ENCODE data around the gene KDM2A. TPM values are rescaled to one million over a fixed set of nuclear protein-coding genes. Genes with fewer than 3 reads are reported as not detected.

Gene KDM2A
- total RNA-seq, 2 donors from 2014 or later, result 27.7 to 37.3 TPM

DNA sequence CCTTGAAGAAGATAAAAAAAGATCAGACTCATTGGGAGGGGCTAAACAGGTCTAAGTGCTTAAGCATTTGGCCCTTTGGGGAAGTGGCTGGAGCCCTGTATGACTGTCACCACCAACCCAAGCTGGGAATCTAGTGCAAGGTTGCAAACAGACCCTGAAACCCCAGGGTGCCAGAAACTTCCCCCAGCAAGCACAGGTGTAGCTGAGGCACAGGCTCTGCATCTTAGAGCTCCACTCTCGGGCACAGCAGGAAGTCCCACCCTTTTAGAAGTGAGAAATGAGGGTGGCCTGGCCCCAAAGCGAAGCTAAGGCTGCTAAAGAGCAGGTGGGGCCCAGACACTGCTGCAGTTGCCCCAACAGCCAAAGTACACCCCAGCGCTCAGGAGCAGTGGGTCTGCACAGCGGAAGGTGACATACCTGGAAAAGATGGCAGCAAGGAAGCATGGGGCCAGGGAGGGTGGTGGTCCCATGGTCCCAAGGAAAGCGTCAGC, 5.8 kb upstream of the KDM2A start:
- Histone ChIP-seq H3K27me3 (no peaks in the 10 kb centered on the region), H3K27ac (no peak overlapping the region), H3K4me3 (no peak overlapping the region), H3K9me3 (no peaks in the 10 kb centered on the region), H3K4me1 (peaks cover 0 to 6% of the 10 kb centered on the region in 2 donors), H3K36me3 (no peaks in the 10 kb centered on the region)
- DNase-seq (ENCODE audit: low spot score), result no peak
- TF ChIP-seq, protein P1, sequence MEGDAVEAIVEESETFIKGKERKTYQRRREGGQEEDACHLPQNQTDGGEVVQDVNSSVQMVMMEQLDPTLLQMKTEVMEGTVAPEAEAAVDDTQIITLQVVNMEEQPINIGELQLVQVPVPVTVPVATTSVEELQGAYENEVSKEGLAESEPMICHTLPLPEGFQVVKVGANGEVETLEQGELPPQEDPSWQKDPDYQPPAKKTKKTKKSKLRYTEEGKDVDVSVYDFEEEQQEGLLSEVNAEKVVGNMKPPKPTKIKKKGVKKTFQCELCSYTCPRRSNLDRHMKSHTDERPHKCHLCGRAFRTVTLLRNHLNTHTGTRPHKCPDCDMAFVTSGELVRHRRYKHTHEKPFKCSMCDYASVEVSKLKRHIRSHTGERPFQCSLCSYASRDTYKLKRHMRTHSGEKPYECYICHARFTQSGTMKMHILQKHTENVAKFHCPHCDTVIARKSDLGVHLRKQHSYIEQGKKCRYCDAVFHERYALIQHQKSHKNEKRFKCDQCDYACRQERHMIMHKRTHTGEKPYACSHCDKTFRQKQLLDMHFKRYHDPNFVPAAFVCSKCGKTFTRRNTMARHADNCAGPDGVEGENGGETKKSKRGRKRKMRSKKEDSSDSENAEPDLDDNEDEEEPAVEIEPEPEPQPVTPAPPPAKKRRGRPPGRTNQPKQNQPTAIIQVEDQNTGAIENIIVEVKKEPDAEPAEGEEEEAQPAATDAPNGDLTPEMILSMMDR (IDR thresholded peaks at IDR 0.05), result no peak

DNA sequence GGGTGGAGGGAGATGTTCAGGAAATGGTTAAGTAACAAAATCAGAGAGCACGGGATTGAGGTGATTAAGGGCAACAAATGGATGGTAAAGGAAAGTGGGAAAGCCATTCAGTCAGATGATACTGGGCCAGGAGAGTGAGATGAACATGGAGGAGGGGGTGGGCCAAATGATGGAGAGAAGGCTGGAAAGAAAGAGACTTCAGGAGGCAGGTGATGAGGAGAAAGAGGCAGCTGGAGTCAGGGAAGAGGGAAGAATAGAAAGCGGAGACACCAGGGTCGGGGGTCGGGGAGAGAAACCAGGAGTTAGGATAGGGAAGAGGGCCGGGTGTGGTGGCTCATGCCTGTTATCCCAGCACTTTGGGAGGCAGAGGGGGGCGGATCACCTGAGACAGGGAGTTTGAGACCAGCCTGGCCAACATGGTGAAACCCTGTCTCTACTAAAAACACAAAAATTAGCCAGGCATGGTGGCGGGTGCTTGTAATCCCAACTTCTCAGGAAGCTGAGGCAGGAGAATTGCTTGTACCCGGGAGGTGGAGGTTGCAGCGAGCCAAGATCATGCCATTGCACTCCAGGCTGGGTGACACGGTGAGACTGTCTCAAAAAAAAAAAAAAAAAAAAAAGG, 4.7 kb upstream of the KDM2A start:
- no peak for DNase-seq (ENCODE audit: low spot score)
- no peak overlapping the region for H3K4me3 ChIP-seq
- H3K9me3 ChIP-seq, result no peaks in the 10 kb centered on the region
- H3K27ac ChIP-seq, result no peak overlapping the region
- peaks cover 0 to 9% of the 10 kb centered on the region in 2 donors for H3K4me1 ChIP-seq
- no peaks in the 10 kb centered on the region for H3K36me3 ChIP-seq
- TF ChIP-seq, protein P1 (IDR thresholded peaks at IDR 0.05), result no peak
- H3K27me3 ChIP-seq, result no peaks in the 10 kb centered on the region

DNA sequence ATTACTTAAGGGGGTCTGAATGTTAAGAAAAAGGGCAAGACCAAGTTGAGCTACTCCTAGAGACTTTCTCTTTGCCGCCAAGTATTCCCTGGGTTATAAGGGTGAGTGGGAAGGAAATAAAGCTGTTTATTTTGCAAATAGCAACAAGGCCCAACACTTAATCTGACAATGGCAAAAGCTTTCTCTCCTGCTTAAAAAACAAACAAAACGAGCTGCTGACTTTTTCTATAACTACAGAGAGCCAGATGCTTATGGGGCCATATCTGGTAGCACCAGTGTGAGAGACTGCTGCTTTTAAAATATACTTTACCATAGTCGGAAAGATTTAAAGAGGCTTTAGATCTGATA, 2.3 kb upstream of the KDM2A start:
- Histone ChIP-seq H3K27ac (no peak overlapping the region), H3K4me1 (peaks cover 0 to 15% of the 10 kb centered on the region in 2 donors), H3K4me3 (no peak overlapping the region), H3K27me3 (no peaks in the 10 kb centered on the region), H3K9me3 (no peaks in the 10 kb centered on the region), H3K36me3 (no peaks in the 10 kb centered on the region)
- DNase-seq (ENCODE audit: low spot score), result no peak
- TF ChIP-seq, protein P1 (IDR thresholded peaks at IDR 0.05), result no peak

DNA sequence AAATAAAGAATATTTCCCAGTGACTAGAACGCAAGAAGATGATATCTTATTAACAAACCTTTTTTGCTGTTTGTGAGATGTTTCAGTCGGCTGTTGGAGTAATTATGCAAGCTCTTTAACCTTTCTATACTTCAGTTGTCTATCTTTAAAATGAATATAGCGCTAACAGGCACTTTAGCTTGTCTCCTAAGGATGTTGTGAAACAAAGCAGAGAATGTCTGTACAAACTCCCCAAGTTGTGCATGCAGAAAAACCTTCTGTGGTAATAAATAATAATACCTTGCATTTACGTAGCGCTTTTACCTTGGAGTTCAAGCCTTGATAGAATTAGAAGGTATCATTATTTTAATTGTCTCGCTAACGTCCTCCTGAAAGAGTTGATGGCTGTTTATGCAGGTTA, 1.9 kb upstream of the KDM2A start:
- peaks cover 0 to 19% of the 10 kb centered on the region in 2 donors for H3K4me1 ChIP-seq
- no peak overlapping the region for H3K4me3 ChIP-seq
- no peaks in the 10 kb centered on the region for H3K36me3 ChIP-seq
- H3K27ac ChIP-seq, result peak overlapping the region in 1 of 2 donors; percentile 78
- TF ChIP-seq, protein P1 (IDR thresholded peaks at IDR 0.05), result no peak
- DNase-seq (ENCODE audit: low spot score), result no peak
- no peaks in the 10 kb centered on the region for H3K27me3 ChIP-seq
- no peaks in the 10 kb centered on the region for H3K9me3 ChIP-seq

DNA sequence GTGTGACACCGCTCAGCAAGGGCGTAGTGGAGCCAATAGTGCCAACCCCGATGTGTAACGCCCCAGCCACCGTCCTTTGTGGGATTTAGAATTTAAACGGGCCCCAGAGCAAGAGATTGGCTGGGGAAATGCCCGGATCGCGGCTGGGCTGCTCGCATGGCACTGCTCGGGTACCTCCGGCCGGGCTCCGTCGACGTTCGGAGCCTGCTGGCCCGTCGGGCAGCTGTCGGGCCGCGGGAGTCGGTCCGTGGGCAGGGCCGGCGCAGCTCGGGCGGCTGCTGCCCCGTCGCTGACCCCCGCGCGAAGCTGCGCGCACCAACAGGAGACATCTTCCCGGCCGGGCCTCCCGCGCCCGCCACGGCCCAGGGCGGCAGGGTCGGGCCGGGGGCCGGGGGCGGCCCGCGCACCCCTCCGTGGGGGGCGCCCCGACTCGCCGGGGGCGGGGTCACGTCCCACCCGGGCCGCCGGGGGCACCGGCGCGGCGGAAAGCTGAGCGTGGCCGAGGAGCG, 1.3 kb upstream of the KDM2A start:
- Histone ChIP-seq H3K27ac (peak overlapping the region; percentile 95 to 98), H3K9me3 (no peaks in the 10 kb centered on the region), H3K4me3 (peak overlapping the region; percentile 53 to 93), H3K36me3 (no peaks in the 10 kb centered on the region), H3K4me1 (peaks cover 0 to 25% of the 10 kb centered on the region in 2 donors), H3K27me3 (no peaks in the 10 kb centered on the region)
- DNase-seq (ENCODE audit: low spot score), result no peak
- TF ChIP-seq, protein P1 (IDR thresholded peaks at IDR 0.05), result no peak

All from right atrium auricular region (tissue), 2 donors.